HEK293 (cell line): Measurements from ENCODE around the gene MEOX1.

ENCODE experiments used
- BCL11A ChIP-seq: fragments of 450-650 bp; formaldehyde crosslinking; IDR thresholded peaks from 2 replicates; pipeline ENCODE4 v1.5.1; 2016; ENCODE audit warnings: low read depth, missing biosample characterization, missing genetic modification characterization
- FEZF1 ChIP-seq: fragments of 450-650 bp; formaldehyde crosslinking; IDR thresholded peaks from 2 replicates; pipeline ENCODE4 v1.5.1; 2016; ENCODE audit warnings: missing biosample characterization, missing genetic modification characterization
- GLIS1 ChIP-seq: fragments of 450-650 bp; formaldehyde crosslinking; IDR thresholded peaks from 2 replicates; pipeline ENCODE4 v1.5.1; 2016; ENCODE audit warnings: missing biosample characterization, missing genetic modification characterization
- HOXC10 ChIP-seq: sonication (generic); formaldehyde crosslinking; IDR thresholded peaks from 2 replicates; pipeline ENCODE4 v1.8.1; 2023; ENCODE audit warnings: mild to moderate bottlenecking, missing genetic modification reagents
- MZF1 ChIP-seq: fragments of 450-650 bp; formaldehyde crosslinking; IDR thresholded peaks from 2 replicates; pipeline ENCODE4 v1.5.1; 2017; ENCODE audit warnings: missing biosample characterization, missing genetic modification characterization, borderline replicate concordance
- PRDM1 ChIP-seq: fragments of 450-650 bp; formaldehyde crosslinking; IDR thresholded peaks from 2 replicates; pipeline ENCODE4; 2016; ENCODE audit warnings: missing biosample characterization, missing genetic modification characterization
- REPIN1 ChIP-seq: fragments of 450-650 bp; formaldehyde crosslinking; IDR thresholded peaks from 2 replicates; pipeline ENCODE4 v1.5.1; 2017; ENCODE audit warnings: missing biosample characterization, missing genetic modification characterization, low read depth
- SALL2 ChIP-seq: fragments of 450-650 bp; formaldehyde crosslinking; IDR thresholded peaks from 2 replicates; pipeline ENCODE4 v1.5.0; 2017; ENCODE audit warnings: missing biosample characterization, mild to moderate bottlenecking, missing genetic modification characterization, borderline replicate concordance
- SETDB1 ChIP-seq: IDR thresholded peaks from one replicate; pipeline ENCODE4 v1.6.1; 2017; ENCODE audit warnings: mild to moderate bottlenecking, low read length, moderate library complexity, mixed read lengths; ENCODE audit not compliant: insufficient read length
- SP2 ChIP-seq: fragments of 450-650 bp; formaldehyde crosslinking; IDR thresholded peaks from 2 replicates; pipeline ENCODE4 v1.5.1; 2016; ENCODE audit warnings: missing biosample characterization, missing genetic modification characterization
- TCF7L2 ChIP-seq: IDR thresholded peaks from 2 replicates; pipeline ENCODE4 v1.6.1; 2011; ENCODE audit warnings: low read depth, mild to moderate bottlenecking, inconsistent platforms, low read length, moderate library complexity, borderline replicate concordance
- ZBTB17 ChIP-seq: fragments of 450-650 bp; formaldehyde crosslinking; IDR thresholded peaks from 2 replicates; pipeline ENCODE4 v1.5.1; 2016; ENCODE audit warnings: missing biosample characterization, missing genetic modification characterization
- ZBTB7A ChIP-seq: fragments of 450-650 bp; formaldehyde crosslinking; IDR thresholded peaks from 2 replicates; pipeline ENCODE4 v1.5.1; 2016; ENCODE audit warnings: low read depth, missing biosample characterization, missing genetic modification characterization
- ZBTB8A ChIP-seq: fragments of 450-650 bp; formaldehyde crosslinking; IDR thresholded peaks from 2 replicates; pipeline ENCODE4 v1.5.1; 2016; ENCODE audit warnings: missing biosample characterization, missing genetic modification characterization
- ZNF10 ChIP-seq: fragments of 450-650 bp; formaldehyde crosslinking; IDR thresholded peaks from 2 replicates; pipeline ENCODE4 v1.5.1; 2017; ENCODE audit warnings: missing biosample characterization, missing genetic modification characterization
- ZNF175 ChIP-seq: fragments of 450-650 bp; formaldehyde crosslinking; IDR thresholded peaks from 2 replicates; pipeline ENCODE4 v1.5.1; 2016; ENCODE audit warnings: missing biosample characterization, missing genetic modification characterization
- ZNF214 ChIP-seq: fragments of 450-650 bp; formaldehyde crosslinking; IDR thresholded peaks from 2 replicates; pipeline ENCODE4 v1.5.1; 2017; ENCODE audit warnings: missing biosample characterization, mild to moderate bottlenecking, missing genetic modification characterization, borderline replicate concordance
- ZNF221 ChIP-seq: fragments of 450-650 bp; formaldehyde crosslinking; IDR thresholded peaks from 2 replicates; pipeline ENCODE4 v1.5.1; 2017; ENCODE audit warnings: missing biosample characterization, missing genetic modification characterization, borderline replicate concordance
- ZNF223 ChIP-seq: fragments of 450-650 bp; formaldehyde crosslinking; IDR thresholded peaks from 2 replicates; pipeline ENCODE4 v1.5.1; 2016; ENCODE audit warnings: missing biosample characterization, missing genetic modification characterization
- ZNF24 ChIP-seq: fragments of 450-650 bp; formaldehyde crosslinking; IDR thresholded peaks from 2 replicates; pipeline ENCODE4 v1.5.1; 2016; ENCODE audit warnings: missing biosample characterization, missing genetic modification characterization
- ZNF341 ChIP-seq: fragments of 450-650 bp; formaldehyde crosslinking; IDR thresholded peaks from 2 replicates; pipeline ENCODE4; 2016; ENCODE audit warnings: low read depth, missing biosample characterization, missing genetic modification characterization
- ZNF366 ChIP-seq: fragments of 450-650 bp; formaldehyde crosslinking; conservative IDR thresholded peaks from 2 replicates; pipeline ENCODE4 v1.5.1; 2016; ENCODE audit warnings: missing biosample characterization, missing genetic modification characterization
- ZNF37A ChIP-seq: fragments of 450-650 bp; IDR thresholded peaks from 2 replicates; pipeline ENCODE4 v1.5.1; 2018; ENCODE audit warnings: missing biosample characterization, missing genetic modification characterization
- ZNF391 ChIP-seq: fragments of 450-650 bp; formaldehyde crosslinking; IDR thresholded peaks from 2 replicates; pipeline ENCODE4 v1.5.1; 2016; ENCODE audit warnings: low read depth, missing biosample characterization, missing genetic modification characterization, borderline replicate concordance
- ZNF404 ChIP-seq: fragments of 450-650 bp; formaldehyde crosslinking; IDR thresholded peaks from 2 replicates; pipeline ENCODE4 v1.5.1; 2017; ENCODE audit warnings: missing biosample characterization, missing genetic modification characterization
- ZNF488 ChIP-seq: fragments of 450-650 bp; formaldehyde crosslinking; IDR thresholded peaks from 2 replicates; pipeline ENCODE4 v1.5.1; 2016; ENCODE audit warnings: missing biosample characterization, missing genetic modification characterization
- ZNF514 ChIP-seq: fragments of 450-650 bp; formaldehyde crosslinking; IDR thresholded peaks from 2 replicates; pipeline ENCODE4 v1.5.1; 2016; ENCODE audit warnings: missing biosample characterization, missing genetic modification characterization
- ZNF544 ChIP-seq: fragments of 450-650 bp; formaldehyde crosslinking; IDR thresholded peaks from 2 replicates; pipeline ENCODE4 v1.5.0; 2017; ENCODE audit warnings: missing biosample characterization, missing genetic modification characterization
- ZNF600 ChIP-seq: fragments of 450-650 bp; formaldehyde crosslinking; IDR thresholded peaks from 2 replicates; pipeline ENCODE4 v1.5.1; 2016; ENCODE audit warnings: missing biosample characterization, missing genetic modification characterization
- ZNF677 ChIP-seq: fragments of 450-650 bp; IDR thresholded peaks from 2 replicates; pipeline ENCODE4 v1.5.0; 2018; ENCODE audit warnings: missing biosample characterization, mild to moderate bottlenecking, missing genetic modification characterization, moderate library complexity
- ZNF747 ChIP-seq: fragments of 450-650 bp; formaldehyde crosslinking; IDR thresholded peaks from 2 replicates; pipeline ENCODE4 v1.5.1; 2016; ENCODE audit warnings: missing biosample characterization, missing genetic modification characterization
- ZNF843 ChIP-seq: fragments of 450-650 bp; formaldehyde crosslinking; IDR thresholded peaks from 2 replicates; pipeline ENCODE4 v1.5.1; 2016; ENCODE audit warnings: missing biosample characterization, missing genetic modification characterization
- ZSCAN23 ChIP-seq: fragments of 450-650 bp; formaldehyde crosslinking; IDR thresholded peaks from 2 replicates; pipeline ENCODE4 v1.5.1; 2016; ENCODE audit warnings: missing biosample characterization, missing genetic modification characterization
- ZSCAN4 ChIP-seq: fragments of 450-650 bp; formaldehyde crosslinking; IDR thresholded peaks from 2 replicates; pipeline ENCODE4 v1.5.1; 2017; ENCODE audit warnings: missing biosample characterization, missing genetic modification characterization
- TF ChIP-seq, protein P1 (sequence below): sonication (generic); formaldehyde crosslinking; IDR thresholded peaks from 2 replicates; pipeline ENCODE4 v1.8.1; 2022; ENCODE audit warnings: mild to moderate bottlenecking, moderate library complexity, missing genetic modification reagents
- TF ChIP-seq, protein P2 (sequence below): fragments of 450-650 bp; formaldehyde crosslinking; IDR thresholded peaks from 2 replicates; pipeline ENCODE4 v1.5.1; 2016; ENCODE audit warnings: missing biosample characterization, missing genetic modification characterization
- TF ChIP-seq, protein P3 (sequence below): fragments of 450-650 bp; formaldehyde crosslinking; IDR thresholded peaks from 2 replicates; pipeline ENCODE4 v1.5.1; 2016; ENCODE audit warnings: missing biosample characterization, missing genetic modification characterization

The MEOX1 gene

GRCh38 chr17:43661699-43662412 lies at the start of gene MEOX1 (continued):
- TF ChIP-seq ZNF488 (tag by site-specific recombination): no peak
- peak; percentile 82 for TF ChIP-seq ZBTB17
- no peak for TF ChIP-seq ZSCAN4 (tag by site-specific recombination)
- TF ChIP-seq ZNF214: no peak
- TF ChIP-seq, protein P1, sequence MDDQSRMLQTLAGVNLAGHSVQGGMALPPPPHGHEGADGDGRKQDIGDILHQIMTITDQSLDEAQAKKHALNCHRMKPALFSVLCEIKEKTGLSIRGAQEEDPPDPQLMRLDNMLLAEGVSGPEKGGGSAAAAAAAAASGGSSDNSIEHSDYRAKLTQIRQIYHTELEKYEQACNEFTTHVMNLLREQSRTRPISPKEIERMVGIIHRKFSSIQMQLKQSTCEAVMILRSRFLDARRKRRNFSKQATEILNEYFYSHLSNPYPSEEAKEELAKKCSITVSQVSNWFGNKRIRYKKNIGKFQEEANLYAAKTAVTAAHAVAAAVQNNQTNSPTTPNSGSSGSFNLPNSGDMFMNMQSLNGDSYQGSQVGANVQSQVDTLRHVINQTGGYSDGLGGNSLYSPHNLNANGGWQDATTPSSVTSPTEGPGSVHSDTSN: no peak
- TF ChIP-seq ZNF223 (tag by site-specific recombination): no peak
- TF ChIP-seq TCF7L2: no peak
- no peak for TF ChIP-seq ZNF677 (tag by site-specific recombination)
- TF ChIP-seq GLIS1 (tag by site-specific recombination): no peak
- TF ChIP-seq ZNF221: no peak
- no peak for TF ChIP-seq REPIN1 (tag by site-specific recombination)
- no peak for TF ChIP-seq ZNF404 (tag by site-specific recombination)
- 0 out of 2 replicates have a peak, but pooled peaks have one; percentile 37 for TF ChIP-seq MZF1 (tag by site-specific recombination)
- TF ChIP-seq, protein P2, sequence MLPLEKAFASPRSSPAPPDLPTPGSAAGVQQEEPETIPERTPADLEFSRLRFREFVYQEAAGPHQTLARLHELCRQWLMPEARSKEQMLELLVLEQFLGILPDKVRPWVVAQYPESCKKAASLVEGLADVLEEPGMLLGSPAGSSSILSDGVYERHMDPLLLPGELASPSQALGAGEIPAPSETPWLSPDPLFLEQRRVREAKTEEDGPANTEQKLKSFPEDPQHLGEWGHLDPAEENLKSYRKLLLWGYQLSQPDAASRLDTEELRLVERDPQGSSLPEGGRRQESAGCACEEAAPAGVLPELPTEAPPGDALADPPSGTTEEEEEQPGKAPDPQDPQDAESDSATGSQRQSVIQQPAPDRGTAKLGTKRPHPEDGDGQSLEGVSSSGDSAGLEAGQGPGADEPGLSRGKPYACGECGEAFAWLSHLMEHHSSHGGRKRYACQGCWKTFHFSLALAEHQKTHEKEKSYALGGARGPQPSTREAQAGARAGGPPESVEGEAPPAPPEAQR (tag by site-specific recombination): no peak
- peak; percentile 4; the same call in 1 of the 2 replicates for TF ChIP-seq ZNF600 (tag by site-specific recombination)
- no peak for TF ChIP-seq ZNF341 (tag by site-specific recombination)
- TF ChIP-seq ZNF747: no peak
- TF ChIP-seq ZNF514 (tag by site-specific recombination): no peak
- no peak for TF ChIP-seq ZSCAN23 (tag by site-specific recombination)
- peak; percentile 73 for TF ChIP-seq SP2 (tag by site-specific recombination)
- peak; percentile 46; the same call in 1 of the 2 replicates for TF ChIP-seq ZNF10
- no peak for TF ChIP-seq ZNF37A
- TF ChIP-seq ZNF544 (tag by site-specific recombination): no peak
- no peak for TF ChIP-seq SETDB1
- TF ChIP-seq ZBTB8A (tag by site-specific recombination): peak; percentile 43
- no peak for TF ChIP-seq BCL11A
- TF ChIP-seq HOXC10 (CRISPR knock-in tag): peak; percentile 97
- no peak for TF ChIP-seq SALL2 (tag by site-specific recombination)
- 0 out of 2 replicates have a peak, but pooled peaks have one; percentile 24 for TF ChIP-seq FEZF1 (tag by site-specific recombination)
- TF ChIP-seq ZNF843 (tag by site-specific recombination): no peak
- TF ChIP-seq, protein P3, sequence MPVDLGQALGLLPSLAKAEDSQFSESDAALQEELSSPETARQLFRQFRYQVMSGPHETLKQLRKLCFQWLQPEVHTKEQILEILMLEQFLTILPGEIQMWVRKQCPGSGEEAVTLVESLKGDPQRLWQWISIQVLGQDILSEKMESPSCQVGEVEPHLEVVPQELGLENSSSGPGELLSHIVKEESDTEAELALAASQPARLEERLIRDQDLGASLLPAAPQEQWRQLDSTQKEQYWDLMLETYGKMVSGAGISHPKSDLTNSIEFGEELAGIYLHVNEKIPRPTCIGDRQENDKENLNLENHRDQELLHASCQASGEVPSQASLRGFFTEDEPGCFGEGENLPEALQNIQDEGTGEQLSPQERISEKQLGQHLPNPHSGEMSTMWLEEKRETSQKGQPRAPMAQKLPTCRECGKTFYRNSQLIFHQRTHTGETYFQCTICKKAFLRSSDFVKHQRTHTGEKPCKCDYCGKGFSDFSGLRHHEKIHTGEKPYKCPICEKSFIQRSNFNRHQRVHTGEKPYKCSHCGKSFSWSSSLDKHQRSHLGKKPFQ (tag by site-specific recombination): no peak
- TF ChIP-seq PRDM1: peak; percentile 56
- TF ChIP-seq ZNF391 (tag by site-specific recombination): no peak
- no peak for TF ChIP-seq ZNF175 (tag by site-specific recombination)
- no peak for TF ChIP-seq ZNF24
- no peak for TF ChIP-seq ZBTB7A (tag by site-specific recombination)
- TF ChIP-seq ZNF366 (tag by site-specific recombination): 0 out of 2 replicates have a peak, but pooled peaks have one; percentile 28
